B cell (primary cell): Measurements from ENCODE around the gene ST6GALNAC1.

Experiments
- CTCF ChIP-seq: fragments of 200-600 bp; IDR thresholded peaks from one replicate; pipeline ENCODE4 v1.8.0; 2022; ENCODE audit warnings: antibody characterized with exemption, mild to moderate bottlenecking
- EZH2 ChIP-seq: IDR thresholded peaks from 2 replicates; pipeline ENCODE4 v1.6.1; 2012; ENCODE audit warnings: borderline replicate concordance, low read depth, mild to moderate bottlenecking, moderate library complexity, low read length; ENCODE audit not compliant: insufficient read depth, poor library complexity, severe bottlenecking

- no peak for TF ChIP-seq EZH2
- no peak for TF ChIP-seq CTCF
These were observed 42.5 kb downstream of the ST6GALNAC1 start for GRCh38 chr17:76601065-76601464.
